ENCODE data around the gene PROSER3. TPM values are rescaled to one million over a fixed set of nuclear protein-coding genes. Genes with fewer than 3 reads are reported as not detected.

Gene PROSER3
- total and polyA plus RNA-seq, 12 donors, result 5.5 to 14.7 (median 9.2) TPM

DNA sequence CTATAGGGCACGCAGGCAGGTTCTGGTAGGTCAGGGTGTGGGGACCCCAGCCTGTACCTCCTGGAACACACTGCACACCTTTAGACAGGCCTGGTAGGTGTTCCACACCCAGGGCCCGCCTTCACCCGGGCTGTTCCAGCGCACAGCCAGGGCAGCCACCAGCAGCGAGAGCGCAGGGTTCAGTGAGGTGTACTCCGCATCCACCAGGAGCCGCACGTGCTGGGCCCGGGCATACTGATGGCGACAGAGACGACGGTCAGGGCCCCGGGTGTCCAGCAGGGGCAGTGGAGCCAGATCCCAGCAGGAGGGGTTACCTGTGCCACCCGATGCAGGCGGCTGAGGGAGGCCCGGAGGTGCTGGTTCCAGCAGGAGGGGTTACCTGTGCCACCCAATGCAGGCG lies 48.6 kb downstream of the PROSER3 start:
- TF ChIP-seq, protein P1, sequence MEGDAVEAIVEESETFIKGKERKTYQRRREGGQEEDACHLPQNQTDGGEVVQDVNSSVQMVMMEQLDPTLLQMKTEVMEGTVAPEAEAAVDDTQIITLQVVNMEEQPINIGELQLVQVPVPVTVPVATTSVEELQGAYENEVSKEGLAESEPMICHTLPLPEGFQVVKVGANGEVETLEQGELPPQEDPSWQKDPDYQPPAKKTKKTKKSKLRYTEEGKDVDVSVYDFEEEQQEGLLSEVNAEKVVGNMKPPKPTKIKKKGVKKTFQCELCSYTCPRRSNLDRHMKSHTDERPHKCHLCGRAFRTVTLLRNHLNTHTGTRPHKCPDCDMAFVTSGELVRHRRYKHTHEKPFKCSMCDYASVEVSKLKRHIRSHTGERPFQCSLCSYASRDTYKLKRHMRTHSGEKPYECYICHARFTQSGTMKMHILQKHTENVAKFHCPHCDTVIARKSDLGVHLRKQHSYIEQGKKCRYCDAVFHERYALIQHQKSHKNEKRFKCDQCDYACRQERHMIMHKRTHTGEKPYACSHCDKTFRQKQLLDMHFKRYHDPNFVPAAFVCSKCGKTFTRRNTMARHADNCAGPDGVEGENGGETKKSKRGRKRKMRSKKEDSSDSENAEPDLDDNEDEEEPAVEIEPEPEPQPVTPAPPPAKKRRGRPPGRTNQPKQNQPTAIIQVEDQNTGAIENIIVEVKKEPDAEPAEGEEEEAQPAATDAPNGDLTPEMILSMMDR (IDR thresholded peaks at IDR 0.05), result no peak
- 82 to 86% methylated on average over 18 of the region's 18 CpGs for WGBS, 2 donors
- no peak for ATAC-seq
- Histone ChIP-seq H3K36me3 (no peaks in the 10 kb centered on the region), H3K4me1 (no peaks in the 10 kb centered on the region), H3K27ac (no peak overlapping the region), H3K4me3 (no peak overlapping the region), H3K27me3 (peaks cover 0 to 41% (median 21%) of the 10 kb centered on the region in 7 donors), H3K9me3 (no peaks in the 10 kb centered on the region)
- DNase-seq, result no peak
- intact Hi-C loops (cut with DNase I), result no loop called here

DNA sequence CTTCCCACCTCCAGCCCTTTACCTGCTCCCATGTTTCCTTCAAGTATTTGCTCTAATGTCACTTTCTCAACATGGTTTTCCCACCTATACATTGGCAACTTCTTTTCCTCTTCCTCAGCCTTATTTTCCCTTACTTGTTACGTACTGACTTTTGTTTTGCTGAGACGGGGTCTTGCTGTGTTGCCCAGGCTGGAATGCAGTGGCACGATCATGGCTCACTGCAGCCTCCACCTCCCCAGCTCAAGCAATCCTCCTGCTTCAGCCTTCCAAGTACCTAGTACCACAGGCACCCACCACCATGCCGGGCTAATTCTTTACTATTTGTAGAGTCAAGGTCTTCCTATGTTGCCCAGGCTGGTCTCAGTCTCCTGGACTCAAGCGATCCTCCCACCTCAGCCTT lies 49.7 kb downstream of the PROSER3 start:
- Histone ChIP-seq H3K9me3 (no peaks in the 10 kb centered on the region), H3K27ac (no peak overlapping the region), H3K27me3 (peaks cover 0 to 50% (median 24%) of the 10 kb centered on the region in 7 donors), H3K4me1 (no peaks in the 10 kb centered on the region), H3K4me3 (no peak overlapping the region), H3K36me3 (no peaks in the 10 kb centered on the region)
- ATAC-seq (no peak), DNase-seq (no peak)
- TF ChIP-seq, protein P1 (IDR thresholded peaks at IDR 0.05), result no peak
- intact Hi-C loops (cut with DNase I), result no loop called here
- WGBS, 2 donors, result 92 to 93% methylated on average over 5 of the region's 5 CpGs

DNA sequence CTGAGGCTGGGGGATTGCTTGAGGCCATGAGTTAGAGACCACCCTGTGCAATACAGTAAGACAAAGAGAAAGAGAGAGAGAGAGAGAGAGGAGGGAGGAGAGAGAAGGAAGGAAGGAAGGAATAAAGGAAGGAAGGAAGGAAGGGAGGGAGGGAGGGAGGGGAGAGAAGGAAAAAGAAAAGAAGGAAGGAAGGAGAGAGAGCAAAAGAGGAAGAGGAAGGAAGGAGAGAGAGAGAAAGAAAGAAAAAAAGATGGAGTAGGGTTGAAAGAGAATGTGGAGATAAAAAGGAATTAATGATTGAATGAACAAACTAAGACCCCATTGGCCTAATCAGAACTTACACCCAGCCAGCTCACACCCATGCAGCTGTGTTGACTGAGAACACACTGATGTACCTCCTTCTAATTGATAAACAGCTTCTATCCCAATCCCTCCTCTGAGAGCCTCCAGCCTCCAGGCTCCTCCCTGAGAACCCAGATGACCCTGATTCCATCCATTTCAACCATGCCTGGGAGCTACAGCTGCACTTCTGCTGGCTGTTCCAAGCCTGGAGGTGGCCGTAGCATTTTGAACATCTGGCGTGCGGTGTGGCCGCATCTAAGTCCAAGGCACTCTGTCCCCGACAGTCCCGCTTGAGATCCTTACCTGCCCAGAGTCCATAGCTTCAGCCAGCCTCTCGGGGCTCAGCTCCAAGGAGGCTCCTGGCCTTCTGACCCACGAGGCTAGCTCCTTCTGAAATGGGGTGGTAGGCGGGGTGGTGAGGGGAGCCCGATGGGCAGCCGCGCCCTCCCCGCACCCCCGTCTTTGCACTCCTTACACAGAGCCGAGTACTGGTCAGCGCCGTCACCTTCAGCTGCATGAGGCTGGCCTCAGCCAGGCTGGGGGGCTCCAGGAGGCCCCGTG lies 53.6 kb downstream of the PROSER3 start:
- DNase-seq (no peak), ATAC-seq (no peak)
- H3K4me1 ChIP-seq, result no peaks in the 10 kb centered on the region
- H3K27me3 ChIP-seq, result peaks cover 0 to 52% (median 13%) of the 10 kb centered on the region in 7 donors
- intact Hi-C loops (cut with DNase I), result loop anchor here in 2 of 10 donors (10.0 kb wide), 1 partner anchor 117 kb away; no protein-coding TSS in a partner anchor
- H3K9me3 ChIP-seq, result peaks cover 0 to 2% (median 0%) of the 10 kb centered on the region in 11 donors
- WGBS, 2 donors, result 72 to 73% methylated on average over 18 of the region's 18 CpGs
- no peak overlapping the region for H3K27ac ChIP-seq
- TF ChIP-seq, protein P1 (IDR thresholded peaks at IDR 0.05), result no peak
- no peaks in the 10 kb centered on the region for H3K36me3 ChIP-seq
- no peak overlapping the region for H3K4me3 ChIP-seq

DNA sequence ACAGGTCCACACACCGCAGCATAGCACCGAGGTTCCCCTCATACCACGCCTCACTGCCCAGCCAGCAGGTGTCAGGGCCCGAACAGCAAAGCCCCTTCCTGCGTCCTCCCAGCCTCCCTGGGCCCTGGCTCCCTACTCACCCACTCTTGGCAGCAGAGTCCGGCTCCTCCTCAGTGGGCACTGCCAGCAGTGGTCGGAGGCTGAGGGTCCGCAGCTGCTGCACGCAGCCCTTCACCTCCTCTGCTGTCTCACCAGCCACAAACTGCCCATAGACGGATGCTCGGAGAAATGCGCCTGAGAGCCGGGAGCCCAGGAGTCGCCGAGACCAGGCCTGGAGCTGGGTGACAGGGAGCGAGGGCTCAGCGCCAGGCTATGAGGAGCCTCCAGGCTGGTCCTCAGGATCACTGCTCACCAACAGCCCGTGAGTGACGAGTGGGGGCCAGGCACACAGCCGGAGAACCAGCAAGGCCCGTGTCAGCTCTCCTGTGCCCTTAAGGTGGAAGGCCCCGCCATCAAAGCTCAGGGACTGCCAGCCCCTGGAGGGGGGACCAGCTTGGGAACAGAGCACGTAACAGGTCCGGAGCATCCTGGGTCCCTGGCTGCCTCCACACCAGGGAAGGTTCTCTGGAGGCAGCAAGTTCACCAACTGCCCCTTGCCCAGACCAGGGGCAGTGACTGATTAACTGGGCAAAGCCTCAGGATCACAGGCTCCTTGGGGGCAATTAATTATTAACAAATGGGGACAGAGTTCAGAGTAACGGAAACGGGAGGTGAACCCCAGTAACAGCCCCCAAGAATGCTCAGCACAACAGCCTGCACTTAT lies 54.5 kb downstream of the PROSER3 start, which contains the start of gene PRODH2:
PRODH2 (minus strand) TSS at position 626 of the 823 bp plus-strand sequence; CDS start at position 586, 40 bp downstream.
- no peak for ATAC-seq

More for the DNA sequence above, 54.5 kb downstream of the PROSER3 start, which contains the start of gene PRODH2:
- H3K36me3 ChIP-seq, result no peaks in the 10 kb centered on the region
- no peak within 1 kb of the TSS for H3K27ac ChIP-seq
- peaks cover 0 to 55% (median 16%) of the 10 kb centered on the region in 7 donors for H3K27me3 ChIP-seq
- no peak within 1 kb of the TSS for H3K4me3 ChIP-seq
- WGBS, 2 donors, result 76 to 77% methylated on average over 26 of the region's 26 CpGs
- intact Hi-C loops (cut with DNase I), result loop anchor here in 2 of 10 donors (10.0 kb wide), 1 partner anchor 118 kb away; no protein-coding TSS in a partner anchor
- DNase-seq, result no peak
- TF ChIP-seq, protein P1 (IDR thresholded peaks at IDR 0.05), result no peak
- peaks cover 0 to 2% (median 0%) of the 10 kb centered on the region in 11 donors for H3K9me3 ChIP-seq
- H3K4me1 ChIP-seq, result no peaks in the 10 kb centered on the region
